HEK293 (cell line): ENCODE measurements around the gene RNASE2.
"Not testable (repeated sequence)": the region's sequence is repeated elsewhere in the genome, so short reads cannot be mapped to it uniquely, and the experiment has no call there.

Experiments
- CTCF ChIA-PET: fragments of 350-600 bp; formaldehyde crosslinking; extraction: SDS; loops from one replicate; lab custom pipeline; 2021; ENCODE audit warnings: antibody characterized with exemption; lab: Yijun Ruan, JAX
- POLR2A ChIA-PET: fragments of 300-600 bp; formaldehyde crosslinking; extraction: SDS; loops from one replicate; lab custom pipeline; 2020; ENCODE audit warnings: antibody characterized with exemption, inconsistent platforms; lab: Yijun Ruan, JAX
- H3K27ac ChIP-seq: fragments of 200-500 bp; sonication (Bioruptor generic); 2 replicates; pipeline ENCODE4 v1.5.1; 2014; ENCODE audit warnings: low read depth, low read length, control low read depth, inconsistent platforms; ENCODE audit errors: extremely low read depth
- H3K36me3 ChIP-seq, 2 experiments: fragments of 200-500 bp in 1 of 2; sonication (Bioruptor generic) in 1 of 2; 1 replicate in 1 of 2; 2 replicates in 1 of 2; pipeline ENCODE4 v1.5.1; 2014 to 2017; ENCODE audit warnings: inconsistent platforms in 2 of 2, low read length in 2 of 2; ENCODE audit not compliant: control insufficient read depth in 2 of 2, insufficient read depth in 1 of 2
- H3K4me1 ChIP-seq: fragments of 200-500 bp; sonication (Bioruptor generic); 2 replicates; pipeline ENCODE4 v1.5.1; 2014; ENCODE audit warnings: mild to moderate bottlenecking, low read length, inconsistent platforms; ENCODE audit not compliant: control insufficient read depth, insufficient read depth
- H3K4me3 ChIP-seq: 2 replicates; pipeline ENCODE4 v1.5.1; 2011; ENCODE audit warnings: low read depth, mild to moderate bottlenecking, control low read depth, low read length, moderate library complexity
- H3K9me3 ChIP-seq: fragments of 200-500 bp; sonication (Bioruptor generic); 2 replicates; pipeline ENCODE4 v1.5.1; 2014; ENCODE audit warnings: low read depth, low read length, inconsistent platforms; ENCODE audit not compliant: control insufficient read depth, insufficient read depth
- PRDM6 ChIP-seq: fragments of 450-650 bp; formaldehyde crosslinking; IDR thresholded peaks from 2 replicates; pipeline ENCODE4 v1.5.1; 2017; ENCODE audit warnings: missing biosample characterization, missing genetic modification characterization
- SCRT2 ChIP-seq: fragments of 450-650 bp; formaldehyde crosslinking; IDR thresholded peaks from 2 replicates; pipeline ENCODE4 v1.5.1; 2016; ENCODE audit warnings: missing biosample characterization, missing genetic modification characterization
- ZEB2 ChIP-seq: fragments of 450-650 bp; formaldehyde crosslinking; IDR thresholded peaks from 2 replicates; pipeline ENCODE4 v1.5.1; 2016; ENCODE audit warnings: missing biosample characterization, missing genetic modification characterization
- ZNF184 ChIP-seq: fragments of 450-650 bp; IDR thresholded peaks from 2 replicates; pipeline ENCODE4 v1.5.1; 2018; ENCODE audit warnings: missing biosample characterization, mild to moderate bottlenecking, missing genetic modification characterization
- ZNF366 ChIP-seq: fragments of 450-650 bp; formaldehyde crosslinking; conservative IDR thresholded peaks from 2 replicates; pipeline ENCODE4 v1.5.1; 2016; ENCODE audit warnings: missing biosample characterization, missing genetic modification characterization
- ZNF398 ChIP-seq: fragments of 450-650 bp; formaldehyde crosslinking; IDR thresholded peaks from 2 replicates; pipeline ENCODE4 v1.5.1; 2017; ENCODE audit warnings: missing biosample characterization, missing genetic modification characterization
- ZNF433 ChIP-seq: fragments of 450-650 bp; formaldehyde crosslinking; IDR thresholded peaks from 2 replicates; pipeline ENCODE4 v1.5.1; 2016; ENCODE audit warnings: missing biosample characterization, missing genetic modification characterization, low read depth
- ZNF449 ChIP-seq: fragments of 450-650 bp; formaldehyde crosslinking; IDR thresholded peaks from 2 replicates; pipeline ENCODE4 v1.5.1; 2017; ENCODE audit warnings: missing biosample characterization, mild to moderate bottlenecking, missing genetic modification characterization, moderate library complexity
- ZNF513 ChIP-seq: fragments of 450-650 bp; IDR thresholded peaks from 2 replicates; pipeline ENCODE4 v1.5.1; 2018; ENCODE audit warnings: missing biosample characterization, missing genetic modification characterization
- ZNF600 ChIP-seq: fragments of 450-650 bp; formaldehyde crosslinking; IDR thresholded peaks from 2 replicates; pipeline ENCODE4 v1.5.1; 2016; ENCODE audit warnings: missing biosample characterization, missing genetic modification characterization
- ZNF629 ChIP-seq: fragments of 450-650 bp; formaldehyde crosslinking; IDR thresholded peaks from 2 replicates; pipeline ENCODE4 v1.5.1; 2017; ENCODE audit warnings: missing biosample characterization, missing genetic modification characterization
- ZNF639 ChIP-seq: fragments of 450-650 bp; formaldehyde crosslinking; IDR thresholded peaks from 2 replicates; pipeline ENCODE4 v1.5.1; 2016; ENCODE audit warnings: missing biosample characterization, missing genetic modification characterization
- ZNF660 ChIP-seq: fragments of 450-650 bp; IDR thresholded peaks from 2 replicates; pipeline ENCODE4 v1.5.1; 2018; ENCODE audit warnings: missing biosample characterization, mild to moderate bottlenecking, missing genetic modification characterization
- ZNF768 ChIP-seq: fragments of 450-650 bp; formaldehyde crosslinking; IDR thresholded peaks from 2 replicates; pipeline ENCODE4 v1.5.1; 2018; ENCODE audit warnings: missing biosample characterization, mild to moderate bottlenecking, missing genetic modification characterization

The RNASE2 gene

GRCh38 chr14:20985650-20986049, 30.4 kb downstream of the RNASE2 start:
- not testable (repeated sequence) for H3K27ac ChIP-seq
- peak; percentile 47; the same call in 1 of the 2 replicates for TF ChIP-seq ZNF513 (tag by site-specific recombination)
- TF ChIP-seq, all 188 proteins: peak for 1; not testable (repeated sequence) for 187
- CTCF ChIA-PET: interaction anchor here (0.6 to 1.1 kb wide), 3 partner anchors 15 to 1127 kb away, joined by 3 to 6 read pairs (median 3); no protein-coding TSS in a partner anchor
- H3K4me1 ChIP-seq, H3K9me3 ChIP-seq, H3K4me3 ChIP-seq, H3K36me3 ChIP-seq, POLR2A ChIA-PET: not testable (repeated sequence)

- CTCF ChIA-PET: interaction anchor here (0.7 to 1.0 kb wide), 3 partner anchors 16 to 118 kb away, joined by 3 to 6 read pairs (median 4); no protein-coding TSS in a partner anchor
- POLR2A ChIA-PET: interaction anchor here (0.7 kb wide), 1 partner anchor 15 kb away, joined by 3 read pairs; no protein-coding TSS in a partner anchor
- no peak overlapping the region for H3K27ac ChIP-seq
- TF ChIP-seq SCRT2 (tag by site-specific recombination): peak; percentile 55
- TF ChIP-seq ZEB2 (tag by site-specific recombination): 0 out of 2 replicates have a peak, but pooled peaks have one; percentile 38
- 0 out of 2 replicates have a peak, but pooled peaks have one; percentile 64 for TF ChIP-seq ZNF184 (tag by site-specific recombination)
- no peak for TF ChIP-seq ZNF449
- 0 out of 2 replicates have a peak, but pooled peaks have one; percentile 33 for TF ChIP-seq ZNF639
- TF ChIP-seq ZNF600 (tag by site-specific recombination): 0 out of 2 replicates have a peak, but pooled peaks have one; percentile 39
- TF ChIP-seq ZNF629 (tag by site-specific recombination): peak; percentile 70
- TF ChIP-seq ZNF768 (tag by site-specific recombination): no peak
- TF ChIP-seq PRDM6 (tag by site-specific recombination): 0 out of 2 replicates have a peak, but pooled peaks have one; percentile 20
- TF ChIP-seq ZNF433 (tag by site-specific recombination): no peak
- TF ChIP-seq ZNF366: peak; percentile 25; the same call in 1 of the 2 replicates
- TF ChIP-seq ZNF660 (tag by site-specific recombination): 0 out of 2 replicates have a peak, but pooled peaks have one; percentile 43
- no peak for TF ChIP-seq ZNF398 (tag by site-specific recombination)
- 0 out of 2 replicates have a peak, but pooled peaks cover 2% of the 10 kb centered on the region for H3K4me1 ChIP-seq
- no peaks in the 10 kb centered on the region for H3K9me3 ChIP-seq
- H3K36me3 ChIP-seq: peaks cover 0 to 5% of the 10 kb centered on the region in 2 experiments; a peak in 1 of 3 replicates
- H3K4me3 ChIP-seq: no peak overlapping the region
These were observed 31.5 kb downstream of the RNASE2 start for GRCh38 chr14:20986811-20987210.
